Limb (tissue), 2 donors: ENCODE measurements around the gene G3BP1.
A peak's percentile ranks its signal among the peaks of the same experiment; 100 is the strongest.
"Not testable (repeated sequence)": the region's sequence is repeated elsewhere in the genome, so short reads cannot be mapped to it uniquely, and the experiment has no call there.

Experiments used
- DNase-seq, 2 donors: peaks; one replicate each; pipeline ENCODE4 v3.0.0-alpha.2; 2016; ENCODE audit errors: extremely low spot score in 2 of 2

Gene G3BP1

GRCh38 chr5:151755383-151755782, 16.4 kb upstream of the G3BP1 start:
- DNase-seq, result no peak

- no peak for DNase-seq
Measured at GRCh38 chr5:151757233-151758140, 14.3 kb upstream of the G3BP1 start.

DNA sequence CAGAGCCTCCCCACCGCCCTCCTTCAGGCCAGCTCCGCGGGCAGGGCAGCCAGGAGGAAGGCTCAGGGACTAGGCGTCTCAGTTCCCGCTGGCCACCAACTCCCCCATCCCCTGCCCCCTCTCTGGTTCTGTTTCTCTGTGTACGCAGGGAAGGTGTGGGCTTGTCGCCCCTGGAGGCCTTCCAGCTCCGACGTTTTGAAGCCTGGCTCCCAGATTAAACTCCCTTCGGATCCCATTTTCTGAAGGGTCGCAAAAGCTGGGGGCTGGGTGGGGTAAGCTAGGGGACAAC, 13.7 kb upstream of the G3BP1 start:
- no peak for DNase-seq

- peak; percentile 88 to 93 for DNase-seq
Measured at GRCh38 chr5:151758430-151759241, 13.1 kb upstream of the G3BP1 start, which contains the start of gene ATOX1. TSS of gene ATOX1 (minus strand) at chr5:151758631. CDS start at chr5:151758551, 80 bp downstream.

- DNase-seq, result no peak
Measured at GRCh38 chr5:151764801-151765200, 7.0 kb upstream of the G3BP1 start.

- no peak for DNase-seq
Measured at GRCh38 chr5:151766975-151767374, 4.8 kb upstream of the G3BP1 start.

DNA sequence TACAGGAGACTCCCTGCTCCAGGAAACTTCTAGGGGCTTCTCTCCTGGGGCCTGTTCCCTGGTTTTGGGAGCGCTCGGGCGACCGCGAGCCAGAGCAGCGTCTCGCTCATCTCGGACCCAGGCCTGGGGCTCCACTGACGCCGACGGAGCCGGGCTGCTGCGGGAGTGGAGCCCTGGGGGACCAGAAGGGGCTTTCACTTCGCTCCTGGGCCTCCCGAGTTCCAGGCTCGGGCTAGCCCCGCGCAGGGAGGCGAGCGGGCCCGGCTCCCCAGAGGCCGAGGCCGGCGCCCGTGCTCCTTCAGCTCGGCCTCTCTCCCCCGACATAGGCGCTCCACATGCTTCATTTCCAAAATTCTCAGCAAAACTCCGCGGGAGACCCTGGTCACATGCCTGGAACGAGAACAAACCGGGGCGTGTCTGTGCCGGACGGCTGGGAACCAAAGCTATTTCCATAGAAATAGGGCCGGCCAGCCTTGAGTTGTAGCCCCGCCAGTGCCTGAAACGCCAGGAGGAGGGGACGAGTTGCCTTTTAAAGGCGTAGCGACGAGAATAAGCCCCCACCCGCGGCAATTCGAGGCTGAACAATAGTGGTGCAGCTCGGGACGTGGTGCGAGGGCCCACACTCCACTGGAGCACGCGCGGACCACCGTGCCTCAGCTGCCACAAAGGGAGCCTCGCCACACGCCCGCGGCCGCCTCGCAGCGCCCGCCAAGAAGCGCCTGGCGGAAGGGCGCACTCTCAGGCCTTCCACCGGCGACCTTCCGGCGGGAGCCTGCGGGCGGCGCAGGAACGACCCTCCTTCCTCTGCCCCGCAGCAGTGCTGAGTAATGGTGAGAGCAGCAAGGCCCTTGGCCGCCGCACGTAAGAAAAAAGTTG, 1.1 kb upstream of the G3BP1 start:
- DNase-seq, result peak; percentile 78 to 85

DNA sequence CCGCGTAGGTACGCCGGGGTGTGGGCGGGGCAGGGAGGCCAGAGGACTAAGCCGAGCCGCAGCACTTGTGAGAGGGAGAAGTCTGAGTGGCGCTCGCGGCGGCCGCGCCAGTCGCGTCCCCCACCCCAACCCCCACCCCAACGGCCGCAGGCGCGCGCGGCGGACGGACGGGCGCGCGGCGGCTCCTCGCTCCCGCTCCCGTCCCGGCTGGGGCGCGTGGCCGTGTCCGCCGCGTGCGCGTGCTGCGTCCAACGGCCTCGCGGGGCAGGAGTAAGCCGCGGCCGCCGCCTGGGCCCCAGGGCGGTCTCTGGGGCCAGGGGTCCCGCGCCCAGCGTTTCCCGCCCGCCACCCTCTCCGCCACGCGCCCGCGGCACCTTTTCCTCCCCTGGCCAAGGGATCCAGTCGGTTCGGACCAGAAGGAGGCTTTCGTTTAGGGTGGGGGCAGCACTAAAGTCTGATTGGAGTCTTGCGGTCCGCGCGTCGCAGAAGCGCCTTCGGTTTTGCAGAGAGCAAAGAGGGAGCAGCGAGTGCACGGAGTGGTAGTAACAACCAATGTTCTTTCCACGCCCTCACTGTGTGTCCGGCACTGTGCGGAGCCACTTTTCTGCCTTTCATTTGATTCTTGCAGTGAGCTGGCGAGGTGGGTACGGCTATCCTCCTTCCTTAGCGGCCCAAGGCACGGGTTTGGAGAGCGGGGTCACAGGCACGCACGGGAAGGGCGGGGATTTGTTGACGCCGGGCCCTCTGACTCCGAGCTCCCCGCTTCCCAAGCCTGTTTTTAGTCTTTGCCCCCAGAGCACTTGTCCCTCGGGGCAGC, 483 bp downstream of the G3BP1 start:
- no peak for DNase-seq

GRCh38 chr5:151772846-151773561, 1.2 kb downstream of the G3BP1 start:
- no peak for DNase-seq

GRCh38 chr5:151773951-151774350, 2.2 kb downstream of the G3BP1 start:
- no peak for DNase-seq

DNA sequence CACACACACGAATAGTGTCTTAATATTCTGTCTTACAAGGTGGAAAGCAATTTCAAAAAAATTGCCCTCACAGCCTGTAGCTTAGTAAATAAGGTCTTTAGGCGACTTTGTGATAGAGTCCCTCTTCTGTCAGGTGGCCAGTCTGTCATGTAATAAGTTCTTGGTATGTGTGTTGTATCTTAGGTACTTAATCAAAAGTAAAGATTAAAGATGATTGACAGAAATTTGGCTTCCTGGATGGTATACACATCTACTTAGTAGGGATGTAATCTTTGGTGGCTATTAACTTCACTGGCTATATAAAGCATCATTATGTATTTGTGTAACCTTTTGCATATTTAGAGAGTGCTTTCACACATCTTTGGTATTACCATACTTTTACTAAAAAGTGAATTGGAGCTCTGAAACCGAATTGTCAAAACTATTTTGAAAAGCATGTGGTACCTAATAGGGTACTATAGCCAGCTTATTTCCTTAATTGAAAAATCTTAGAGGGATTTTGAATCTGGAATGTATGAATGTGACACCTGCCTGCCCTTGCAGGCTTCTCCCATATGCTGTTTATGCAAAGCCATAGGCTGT, 3.4 kb downstream of the G3BP1 start:
- DNase-seq, result no peak

- no peak for DNase-seq
Measured at GRCh38 chr5:151779531-151780125, 7.9 kb downstream of the G3BP1 start.

- no peak for DNase-seq
Measured at GRCh38 chr5:151780348-151780747, 8.6 kb downstream of the G3BP1 start.

- no peak for DNase-seq
Measured at GRCh38 chr5:151781201-151781600, 9.4 kb downstream of the G3BP1 start.

GRCh38 chr5:151783664-151784063, 11.9 kb downstream of the G3BP1 start:
- not testable (repeated sequence) for DNase-seq

- DNase-seq, result no peak
Measured at GRCh38 chr5:151784141-151784540, 12.4 kb downstream of the G3BP1 start.

DNA sequence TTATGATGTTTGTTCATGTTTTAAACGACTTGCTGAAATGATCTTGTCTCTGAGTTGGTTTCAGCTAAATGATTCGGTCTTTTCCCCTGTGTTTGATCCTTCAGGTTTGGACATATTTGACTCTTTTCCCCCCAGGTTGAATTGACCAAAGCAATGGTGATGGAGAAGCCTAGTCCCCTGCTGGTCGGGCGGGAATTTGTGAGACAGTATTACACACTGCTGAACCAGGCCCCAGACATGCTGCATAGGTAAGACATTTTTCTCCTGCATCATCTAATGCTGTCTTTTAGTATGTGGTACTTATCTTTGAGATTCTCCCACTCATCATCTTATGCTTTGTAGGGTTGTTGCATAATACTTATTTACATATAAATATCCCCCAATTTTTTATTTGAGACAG, 14.7 kb downstream of the G3BP1 start:
- no peak for DNase-seq

DNA sequence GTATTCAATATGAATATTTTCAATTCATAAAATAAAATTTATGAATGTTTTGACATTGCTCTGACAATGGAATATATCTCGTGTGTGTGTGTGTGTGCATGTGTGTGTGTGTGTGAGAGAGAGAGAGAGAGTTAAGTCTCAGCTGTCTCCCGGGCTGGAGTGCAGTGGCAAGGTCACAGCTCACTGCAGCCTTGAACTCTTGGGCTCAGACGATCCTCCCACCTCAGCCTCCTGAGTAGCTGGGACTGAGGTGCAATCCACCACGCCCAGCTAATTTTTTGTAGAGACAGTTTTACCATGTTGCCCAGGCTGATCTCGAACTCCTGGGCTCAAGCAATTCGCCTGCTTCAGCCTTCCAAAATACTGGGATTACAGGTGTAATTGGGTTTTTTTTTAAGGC, 16.1 kb downstream of the G3BP1 start:
- no peak for DNase-seq

DNA sequence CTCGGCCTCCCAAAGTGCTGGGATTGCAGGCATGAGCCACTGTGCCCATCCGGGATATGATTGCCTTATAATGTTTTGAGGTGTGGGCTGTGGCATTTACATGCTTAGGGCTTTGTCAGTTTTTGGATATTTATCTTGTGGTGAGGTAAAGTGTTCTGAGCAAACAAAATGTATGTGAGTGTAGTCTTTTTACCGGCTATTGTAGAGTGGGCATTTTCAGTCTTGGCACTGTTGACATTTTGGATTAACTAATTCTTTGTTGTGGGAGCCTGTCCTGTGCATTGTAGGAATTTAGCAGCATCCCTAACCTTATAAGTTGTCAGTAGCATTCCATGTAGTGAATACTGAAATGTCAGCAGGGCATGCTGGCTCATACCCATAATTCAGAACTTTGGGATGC, 21.6 kb downstream of the G3BP1 start:
- DNase-seq, result no peak
